LHCN-M2 (cell line): ENCODE measurements around the gene UGT1A6. TPM values are rescaled to one million over a fixed set of nuclear protein-coding genes. Genes with fewer than 3 reads are reported as not detected.
A peak's percentile ranks its signal among the peaks of the same experiment; 100 is the strongest.
"Not testable (repeated sequence)": the region's sequence is repeated elsewhere in the genome, so short reads cannot be mapped to it uniquely, and the experiment has no call there.

Experiments
- DNase-seq: peaks from one replicate; pipeline ENCODE4 v3.0.0-alpha.2; 2012; ENCODE audit warnings: low read depth
- total RNA-seq: library from RNA; depleted of rRNA; stranded (reverse); fragments of >200 nt; gene quantifications from 2 replicates; pipeline ENCODE4 v1.2.3, GENCODE V29; 2014

The UGT1A6 gene
- total RNA-seq, 1 experiment from 2014 or later, result not detected

DNA sequence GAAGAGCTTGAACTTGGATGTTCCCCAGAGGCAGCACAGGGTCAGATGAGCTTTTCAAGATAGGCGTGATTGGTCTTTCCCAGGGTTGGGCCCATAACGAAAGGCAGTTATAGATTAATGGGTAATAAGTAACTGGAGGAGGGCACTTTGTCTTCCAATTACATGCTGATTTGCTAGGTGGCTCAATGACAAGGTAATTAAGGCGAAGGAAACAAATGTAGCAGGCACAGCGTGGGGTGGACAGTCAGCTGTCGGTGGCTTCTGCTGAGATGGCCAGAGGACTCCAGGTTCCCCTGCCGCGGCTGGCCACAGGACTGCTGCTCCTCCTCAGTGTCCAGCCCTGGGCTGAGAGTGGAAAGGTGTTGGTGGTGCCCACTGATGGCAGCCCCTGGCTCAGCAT is 25.9 kb downstream of the UGT1A6 start, which contains the start of gene UGT1A4:
Gene UGT1A4, plus strand, starts transcription at position 185 of the 400 bp plus-strand sequence. Its CDS starts 85 bp downstream, at position 270.
- no peak for DNase-seq

DNA sequence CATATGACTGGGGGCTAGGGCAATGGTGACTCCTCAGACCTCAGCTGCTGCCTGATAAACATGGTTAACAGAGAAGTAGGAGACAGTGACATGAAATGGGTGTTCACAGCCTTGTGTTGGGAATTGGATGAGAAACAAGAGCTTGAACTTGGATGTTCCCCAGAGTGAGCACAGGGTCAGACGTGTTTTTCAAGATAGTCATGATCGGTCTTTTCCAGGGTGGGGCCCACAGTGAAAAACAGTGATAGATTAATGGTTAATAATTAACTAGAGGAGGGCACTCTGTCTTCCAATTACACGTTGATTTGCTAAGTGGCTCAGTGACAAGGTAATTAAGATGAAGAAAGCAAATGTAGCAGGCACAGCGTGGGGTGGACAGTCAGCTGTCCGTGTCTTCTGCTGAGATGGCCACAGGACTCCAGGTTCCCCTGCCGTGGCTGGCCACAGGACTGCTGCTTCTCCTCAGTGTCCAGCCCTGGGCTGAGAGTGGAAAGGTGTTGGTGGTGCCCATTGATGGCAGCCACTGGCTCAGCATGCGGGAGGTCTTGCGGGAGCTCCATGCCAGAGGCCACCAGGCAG is 36.1 kb downstream of the UGT1A6 start, which contains the start of gene UGT1A3:
Gene UGT1A3, plus strand, starts transcription at position 320 of the 579 bp plus-strand sequence. Its CDS starts 85 bp downstream, at position 405.
- no peak for DNase-seq

DNA sequence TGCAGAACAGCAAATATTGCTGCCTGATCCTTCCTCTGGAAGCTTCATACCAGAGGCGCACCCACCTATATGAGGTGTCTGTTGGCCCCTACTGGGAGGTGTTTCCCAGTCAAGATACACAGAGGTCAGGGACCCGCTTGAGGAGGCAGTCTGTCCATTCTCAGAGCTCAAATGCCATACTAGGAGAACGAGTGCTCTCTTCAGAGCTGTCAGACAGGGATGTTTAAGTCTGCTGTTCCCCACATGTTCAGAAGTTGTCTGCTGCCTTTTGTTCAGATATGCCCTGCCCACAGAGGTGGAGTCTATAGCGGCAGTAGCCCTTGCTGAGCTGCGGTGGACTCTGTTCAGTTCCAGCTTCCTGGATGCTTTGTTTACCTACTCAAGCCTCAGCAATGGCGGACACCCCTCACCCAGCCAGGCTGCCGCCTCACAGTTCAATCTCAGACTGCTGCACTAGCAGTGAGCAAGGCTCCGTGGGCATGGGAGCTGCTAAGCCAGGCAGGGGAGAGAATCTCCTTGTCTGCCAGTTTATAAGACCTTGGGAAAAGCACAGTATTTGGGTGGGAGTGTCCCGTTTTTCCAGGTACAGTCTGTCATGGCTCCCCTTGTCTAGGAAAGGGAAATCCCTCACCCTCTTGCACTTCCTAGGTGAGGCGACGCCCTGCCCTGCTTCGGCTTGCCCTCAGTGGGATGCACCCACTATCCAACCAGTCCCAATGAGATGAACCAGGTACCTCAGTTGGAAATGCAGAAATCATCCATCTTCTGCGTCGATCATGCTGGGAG is 44.4 kb downstream of the UGT1A6 start:
- DNase-seq, result not testable (repeated sequence)

GRCh38 chr2:233740870-233741269 is 48.2 kb downstream of the UGT1A6 start:
- DNase-seq, result no peak

GRCh38 chr2:233743464-233744259 is 51.0 kb downstream of the UGT1A6 start:
- no peak for DNase-seq

- no peak for DNase-seq
Observed at GRCh38 chr2:233745073-233745755, 52.5 kb downstream of the UGT1A6 start.

- not testable (repeated sequence) for DNase-seq
Observed at GRCh38 chr2:233745838-233746237, 53.1 kb downstream of the UGT1A6 start.

DNA sequence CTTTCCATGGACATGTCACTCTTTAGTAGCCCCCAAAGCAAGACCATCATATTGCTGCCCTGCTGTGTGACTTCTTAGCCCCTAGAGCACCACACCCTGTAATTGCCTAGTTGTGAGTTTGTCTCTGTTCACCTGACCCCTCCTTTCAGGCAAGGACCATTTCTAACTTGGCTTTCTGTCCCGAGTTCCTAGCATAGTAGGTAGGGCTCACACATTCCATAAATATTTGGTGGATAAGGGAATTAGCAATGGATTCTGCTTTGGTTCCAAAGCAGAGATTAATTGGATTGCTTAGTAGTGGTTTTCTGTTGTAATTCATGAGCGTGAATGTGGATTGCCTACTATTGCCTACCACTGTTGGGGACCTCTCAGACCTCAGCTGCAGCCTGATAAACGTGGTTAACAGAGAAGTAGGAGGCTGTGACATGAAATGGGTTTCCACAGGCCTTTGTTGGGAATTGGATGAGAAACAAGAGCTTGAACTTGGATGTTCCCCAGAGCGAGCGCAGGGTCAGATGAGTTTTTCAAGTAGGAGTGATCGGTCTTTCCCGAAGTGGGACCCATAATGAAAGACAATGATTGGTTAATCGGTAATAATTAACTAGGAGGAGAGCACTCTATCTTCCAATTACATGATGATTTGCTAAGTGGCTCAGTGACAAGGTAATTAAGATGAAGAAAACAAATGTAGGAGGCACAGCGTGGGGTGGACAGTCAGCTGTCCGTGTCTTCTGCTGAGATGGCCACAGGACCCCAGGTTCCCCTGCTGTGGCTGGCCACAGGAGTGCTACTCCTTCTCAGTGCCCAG is 54.0 kb downstream of the UGT1A6 start:
- DNase-seq, result no peak

GRCh38 chr2:233747283-233747544 is 54.5 kb downstream of the UGT1A6 start:
- no peak for DNase-seq

DNA sequence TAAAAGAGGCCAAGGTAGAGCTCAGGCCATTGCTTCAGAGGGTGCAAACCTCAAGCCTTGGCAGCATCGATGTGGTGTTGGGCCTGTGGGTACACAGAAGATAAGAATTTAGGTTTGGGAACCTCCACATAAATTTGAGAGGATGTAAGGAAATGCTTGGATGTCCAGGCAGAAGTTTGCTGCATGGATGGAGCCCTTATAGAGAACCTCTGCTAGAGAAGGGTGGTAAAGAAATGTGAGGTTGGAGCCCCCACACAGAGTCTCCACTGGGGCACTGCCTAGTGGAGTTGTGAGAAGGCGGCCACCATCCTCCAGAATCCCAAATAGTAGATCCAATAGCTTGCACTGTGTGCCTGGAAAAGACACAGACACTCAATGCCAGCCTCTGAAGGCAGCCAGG is 58.0 kb downstream of the UGT1A6 start:
- DNase-seq, result not testable (repeated sequence)

DNA sequence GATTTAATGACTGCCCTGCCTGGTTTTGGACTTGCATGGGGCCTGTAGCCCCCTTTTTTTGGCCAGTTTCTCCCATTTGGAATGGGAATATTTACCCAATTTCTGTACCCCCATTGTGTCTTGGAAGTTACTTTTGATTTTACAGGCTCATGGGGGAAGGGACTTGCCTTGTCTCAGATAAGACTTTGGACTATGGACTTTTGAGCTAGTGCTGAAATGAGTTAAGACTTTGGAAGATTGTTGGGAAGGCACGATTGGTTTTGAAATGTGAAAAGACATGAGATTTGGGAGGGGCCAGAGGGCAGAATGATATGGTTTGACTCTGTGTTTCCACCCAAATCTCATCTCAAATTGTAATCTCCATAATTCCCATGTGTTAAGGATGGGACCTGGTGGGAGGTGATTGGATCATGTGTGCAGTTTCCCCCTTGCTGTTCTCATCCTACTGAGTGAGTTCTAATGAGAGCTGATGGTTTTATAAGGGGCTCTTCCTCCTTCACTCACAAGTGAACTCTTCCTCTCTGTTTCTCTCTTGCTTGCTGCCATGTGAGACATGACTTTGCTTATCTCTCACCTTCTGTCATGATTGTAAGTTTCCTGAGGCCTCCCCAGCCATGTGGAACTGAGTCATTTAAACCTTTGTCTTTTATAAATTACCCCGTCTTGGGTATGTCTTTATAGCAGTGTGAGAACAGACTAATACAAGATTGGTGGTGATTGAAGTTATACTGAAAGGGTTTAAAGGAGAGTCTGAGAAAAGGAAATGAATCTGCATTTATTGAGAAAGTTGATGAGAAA is 58.7 kb downstream of the UGT1A6 start:
- DNase-seq, result not testable (repeated sequence)

- no peak for DNase-seq
Observed at GRCh38 chr2:233754872-233755611, 62.4 kb downstream of the UGT1A6 start.

GRCh38 chr2:233756429-233757081 is 63.9 kb downstream of the UGT1A6 start:
- no peak for DNase-seq

DNA sequence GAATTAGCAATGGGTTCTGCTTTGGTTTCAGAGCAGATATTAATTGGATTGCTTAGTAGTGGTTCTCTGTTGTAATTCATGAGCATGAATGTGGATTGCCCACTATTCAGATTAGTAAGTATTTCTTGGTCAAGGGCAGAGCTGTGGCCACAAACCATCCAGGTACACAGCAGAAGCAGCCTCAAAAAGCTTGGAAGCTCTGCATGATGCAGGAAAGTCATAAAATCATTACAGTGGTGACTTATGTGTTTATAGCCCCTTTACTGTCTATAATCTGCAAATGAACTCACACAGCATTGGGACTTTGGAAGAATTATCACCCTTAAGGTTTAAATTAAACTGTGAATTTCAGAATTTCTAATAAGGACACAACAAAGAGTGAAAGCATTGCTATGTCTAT is 65.5 kb downstream of the UGT1A6 start:
- no peak for DNase-seq

DNA sequence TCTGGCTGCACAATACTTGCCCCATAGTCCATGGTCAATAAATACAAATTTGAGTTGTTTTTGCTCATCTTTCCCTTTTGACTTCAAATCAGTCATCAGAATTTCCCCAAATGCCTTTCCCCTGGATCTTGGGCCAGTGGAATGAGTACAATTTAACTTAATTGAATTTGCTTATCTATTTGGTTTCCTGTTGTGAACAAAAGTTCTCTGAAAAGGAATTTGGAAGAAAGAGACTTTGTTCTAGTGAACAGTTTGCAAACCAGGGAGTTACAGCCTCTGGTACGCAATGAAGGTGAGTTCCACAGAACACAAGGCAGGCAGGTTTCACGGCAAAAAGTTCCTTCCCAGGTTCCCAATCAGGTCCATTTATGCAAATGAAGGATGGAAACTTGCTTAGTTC is 66.2 kb downstream of the UGT1A6 start:
- DNase-seq, result no peak

DNA sequence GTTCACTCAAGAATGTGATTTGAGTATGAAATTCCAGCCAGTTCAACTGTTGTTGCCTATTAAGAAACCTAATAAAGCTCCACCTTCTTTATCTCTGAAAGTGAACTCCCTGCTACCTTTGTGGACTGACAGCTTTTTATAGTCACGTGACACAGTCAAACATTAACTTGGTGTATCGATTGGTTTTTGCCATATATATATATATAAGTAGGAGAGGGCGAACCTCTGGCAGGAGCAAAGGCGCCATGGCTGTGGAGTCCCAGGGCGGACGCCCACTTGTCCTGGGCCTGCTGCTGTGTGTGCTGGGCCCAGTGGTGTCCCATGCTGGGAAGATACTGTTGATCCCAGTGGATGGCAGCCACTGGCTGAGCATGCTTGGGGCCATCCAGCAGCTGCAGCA is 67.4 kb downstream of the UGT1A6 start, which contains the start of gene UGT1A1:
Gene UGT1A1, plus strand, starts transcription at position 228 of the 400 bp plus-strand sequence. Its CDS starts 18 bp downstream, at position 246.
- no peak for DNase-seq

- DNase-seq, result no peak
Observed at GRCh38 chr2:233761040-233761769, 68.5 kb downstream of the UGT1A6 start.

DNA sequence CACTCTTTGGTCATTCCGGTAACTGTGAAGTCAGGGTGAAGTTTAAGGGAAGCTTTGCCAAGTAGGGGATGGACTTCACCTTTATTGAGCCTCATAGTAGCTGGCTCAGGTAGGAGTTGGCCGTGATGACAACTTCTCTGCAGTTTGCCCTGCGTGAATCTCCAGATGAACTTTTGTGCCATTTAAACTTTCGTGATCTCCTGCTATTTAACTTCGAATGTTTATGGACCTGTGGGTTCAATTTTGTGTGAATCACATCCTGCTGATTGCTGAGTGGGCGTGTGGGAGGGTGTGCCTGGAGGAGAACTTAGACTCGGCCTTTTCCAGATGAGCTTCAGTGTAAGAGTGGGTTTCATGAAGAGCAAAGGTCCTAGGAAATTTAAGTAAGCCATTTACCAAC is 71.6 kb downstream of the UGT1A6 start:
- peak; percentile 51 for DNase-seq
